ENCODE results near the gene BIRC6.

Gene BIRC6

DNA sequence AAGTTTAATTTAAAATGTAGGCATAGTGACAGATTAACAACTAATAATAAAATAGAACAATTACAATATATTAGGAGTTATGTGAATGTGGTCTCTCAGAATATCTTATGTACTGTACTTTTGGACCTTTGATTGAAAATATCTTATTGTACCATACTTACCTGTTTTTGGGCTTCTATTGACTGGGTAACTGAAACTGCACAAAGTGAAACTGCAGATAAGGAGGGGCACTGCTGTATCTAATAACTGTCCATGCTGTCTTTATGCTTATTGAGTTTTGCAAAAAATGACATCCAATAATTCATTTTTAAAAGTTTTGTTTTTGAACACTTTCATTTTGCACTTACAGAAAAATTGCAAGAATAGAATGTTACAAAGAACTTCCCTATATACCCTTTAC, 19.9 kb downstream of the BIRC6 start:
- Histone ChIP-seq H2AFZ (ENCODE audit: low read depth) (no peak overlapping the region), H3K4me2 (peak overlapping the region; percentile 67), H3K9ac (no peak overlapping the region), H3K4me3 (IDR thresholded peaks at IDR 0.05; ENCODE audit: insufficient read depth, low read depth, low read length) (no peak overlapping the region), H4K20me1 (ENCODE audit: insufficient read depth) (peaks cover 60% of the 10 kb centered on the region), H3K79me2 (ENCODE audit: insufficient read depth, low read depth) (peaks cover 97% of the 10 kb centered on the region), H3K27ac (no peak overlapping the region), H3K27me3 (ENCODE audit: insufficient read depth, low read depth) (no peaks in the 10 kb centered on the region), H3K36me3 (ENCODE audit: insufficient read depth) (no peaks in the 10 kb centered on the region), H3K4me1 (ENCODE audit: low read depth, poor library complexity, severe bottlenecking) (peaks cover 56% of the 10 kb centered on the region)
- TF ChIP-seq, protein P1, sequence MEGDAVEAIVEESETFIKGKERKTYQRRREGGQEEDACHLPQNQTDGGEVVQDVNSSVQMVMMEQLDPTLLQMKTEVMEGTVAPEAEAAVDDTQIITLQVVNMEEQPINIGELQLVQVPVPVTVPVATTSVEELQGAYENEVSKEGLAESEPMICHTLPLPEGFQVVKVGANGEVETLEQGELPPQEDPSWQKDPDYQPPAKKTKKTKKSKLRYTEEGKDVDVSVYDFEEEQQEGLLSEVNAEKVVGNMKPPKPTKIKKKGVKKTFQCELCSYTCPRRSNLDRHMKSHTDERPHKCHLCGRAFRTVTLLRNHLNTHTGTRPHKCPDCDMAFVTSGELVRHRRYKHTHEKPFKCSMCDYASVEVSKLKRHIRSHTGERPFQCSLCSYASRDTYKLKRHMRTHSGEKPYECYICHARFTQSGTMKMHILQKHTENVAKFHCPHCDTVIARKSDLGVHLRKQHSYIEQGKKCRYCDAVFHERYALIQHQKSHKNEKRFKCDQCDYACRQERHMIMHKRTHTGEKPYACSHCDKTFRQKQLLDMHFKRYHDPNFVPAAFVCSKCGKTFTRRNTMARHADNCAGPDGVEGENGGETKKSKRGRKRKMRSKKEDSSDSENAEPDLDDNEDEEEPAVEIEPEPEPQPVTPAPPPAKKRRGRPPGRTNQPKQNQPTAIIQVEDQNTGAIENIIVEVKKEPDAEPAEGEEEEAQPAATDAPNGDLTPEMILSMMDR (conservative IDR thresholded peaks at IDR 0.05; ENCODE audit: low read depth, low read length) = no peak

DNA sequence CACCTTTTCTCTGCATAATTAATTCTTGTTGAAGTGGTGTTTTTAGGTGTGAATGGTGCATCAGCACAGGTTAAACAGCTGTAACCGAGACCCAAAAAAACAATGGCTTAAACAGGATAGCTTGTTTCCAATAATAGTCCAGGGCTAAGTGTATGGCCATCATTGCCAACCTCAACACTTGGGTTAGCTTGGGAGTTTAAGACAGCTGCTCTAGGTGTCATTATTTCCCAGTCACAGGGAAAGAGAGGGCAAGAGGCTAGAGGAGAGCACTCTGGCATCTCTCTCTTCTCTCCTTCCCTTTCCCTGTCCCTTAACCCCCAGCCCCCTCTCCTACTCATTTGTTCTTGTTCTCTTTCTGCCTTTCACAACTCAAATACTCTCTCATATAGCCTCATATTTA, 21.1 kb downstream of the BIRC6 start:
- peaks cover 10% of the 10 kb centered on the region; the same call in 1 of the 2 replicates for H3K36me3 ChIP-seq (ENCODE audit: insufficient read depth)
- no peak overlapping the region for H3K4me3 ChIP-seq (IDR thresholded peaks at IDR 0.05; ENCODE audit: insufficient read depth, low read depth, low read length)
- H3K4me2 ChIP-seq = no peak overlapping the region
- peaks cover 91% of the 10 kb centered on the region for H3K79me2 ChIP-seq (ENCODE audit: insufficient read depth, low read depth)
- TF ChIP-seq, protein P1 (conservative IDR thresholded peaks at IDR 0.05; ENCODE audit: low read depth, low read length) = no peak
- H2AFZ ChIP-seq (ENCODE audit: low read depth) = no peak overlapping the region
- H4K20me1 ChIP-seq (ENCODE audit: insufficient read depth) = peaks cover 51% of the 10 kb centered on the region
- no peak overlapping the region for H3K27ac ChIP-seq
- no peaks in the 10 kb centered on the region for H3K27me3 ChIP-seq (ENCODE audit: insufficient read depth, low read depth)
- H3K9ac ChIP-seq = no peak overlapping the region
- H3K4me1 ChIP-seq (ENCODE audit: low read depth, poor library complexity, severe bottlenecking) = peaks cover 56% of the 10 kb centered on the region

DNA sequence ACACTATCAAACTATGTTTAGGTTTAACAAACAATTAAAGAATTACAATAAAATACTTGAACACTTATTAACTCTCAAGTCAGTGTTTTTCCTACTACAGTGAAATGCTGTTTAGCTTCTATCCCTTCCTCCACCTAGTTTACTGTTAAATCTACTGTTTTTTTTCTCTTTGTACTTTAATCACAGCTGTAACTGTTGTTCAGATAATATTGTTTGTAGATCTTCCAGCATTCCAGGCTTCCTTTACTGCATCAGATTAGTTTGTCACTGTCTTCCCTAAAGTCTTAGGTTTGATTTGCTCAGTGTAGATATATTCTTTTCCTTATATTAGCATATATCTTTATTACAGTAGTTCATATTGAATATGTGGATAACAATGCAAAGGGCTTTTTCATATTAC, 22.5 kb downstream of the BIRC6 start:
- H3K4me3 ChIP-seq (IDR thresholded peaks at IDR 0.05; ENCODE audit: insufficient read depth, low read depth, low read length) = no peak overlapping the region
- H3K4me1 ChIP-seq (ENCODE audit: low read depth, poor library complexity, severe bottlenecking) = peaks cover 56% of the 10 kb centered on the region
- H4K20me1 ChIP-seq (ENCODE audit: insufficient read depth) = peaks cover 40% of the 10 kb centered on the region
- TF ChIP-seq, protein P1 (conservative IDR thresholded peaks at IDR 0.05; ENCODE audit: low read depth, low read length) = no peak
- H3K36me3 ChIP-seq (ENCODE audit: insufficient read depth) = peaks cover 10% of the 10 kb centered on the region; the same call in 1 of the 2 replicates
- no peak overlapping the region for H3K9ac ChIP-seq
- H3K79me2 ChIP-seq (ENCODE audit: insufficient read depth, low read depth) = peaks cover 90% of the 10 kb centered on the region
- 0 out of 2 replicates have a peak overlapping the region, but pooled peaks have one; percentile 3 for H3K4me2 ChIP-seq
- H2AFZ ChIP-seq (ENCODE audit: low read depth) = no peak overlapping the region
- H3K27me3 ChIP-seq (ENCODE audit: insufficient read depth, low read depth) = no peaks in the 10 kb centered on the region
- H3K27ac ChIP-seq = 0 out of 2 replicates have a peak overlapping the region, but pooled peaks have one; percentile 9

- Histone ChIP-seq H2AFZ (ENCODE audit: low read depth) (no peak overlapping the region), H3K4me3 (IDR thresholded peaks at IDR 0.05; ENCODE audit: insufficient read depth, low read depth, low read length) (no peak overlapping the region), H3K4me1 (ENCODE audit: low read depth, poor library complexity, severe bottlenecking) (peaks cover 19% of the 10 kb centered on the region), H4K20me1 (ENCODE audit: insufficient read depth) (peaks cover 25% of the 10 kb centered on the region; the same call in 1 of the 2 replicates), H3K36me3 (ENCODE audit: insufficient read depth) (peaks cover 13% of the 10 kb centered on the region; the same call in 1 of the 2 replicates), H3K4me2 (no peak overlapping the region), H3K9ac (no peak overlapping the region), H3K27me3 (ENCODE audit: insufficient read depth, low read depth) (no peaks in the 10 kb centered on the region), H3K27ac (no peak overlapping the region), H3K79me2 (ENCODE audit: insufficient read depth, low read depth) (peaks cover 54% of the 10 kb centered on the region; the same call in 1 of the 2 replicates)
- TF ChIP-seq, protein P1 (conservative IDR thresholded peaks at IDR 0.05; ENCODE audit: low read depth, low read length) = no peak
Measured at GRCh38 chr2:32383858-32384257, 27.0 kb downstream of the BIRC6 start.

All from KMS-11 (cell line).